Osteoblast (primary cell): ENCODE results near the gene HAGHL. TPM values are rescaled to one million over a fixed set of nuclear protein-coding genes. Genes with fewer than 3 reads are reported as not detected.

Experiments
- DNase-seq: peaks from one replicate; pipeline ENCODE4 v3.0.0; 2011; ENCODE audit warnings: low spot score, mixed read lengths; ENCODE audit not compliant: insufficient read length; ENCODE audit errors: missing footprints
- H2AFZ ChIP-seq: 2 replicates; pipeline ENCODE4 v1.6.0; 2011; ENCODE audit warnings: mild to moderate bottlenecking, low read length
- H3K27ac ChIP-seq: 2 replicates; pipeline ENCODE4 v1.5.1; 2011; ENCODE audit warnings: mild to moderate bottlenecking, low read depth, low read length, moderate library complexity
- H3K27me3 ChIP-seq: 2 replicates; pipeline ENCODE4 v1.6.0; 2012; ENCODE audit warnings: mild to moderate bottlenecking, control low read depth, inconsistent platforms, low read length, moderate library complexity; ENCODE audit not compliant: insufficient read depth
- H3K36me3 ChIP-seq: 2 replicates; pipeline ENCODE4 v1.5.1; 2011; ENCODE audit warnings: mild to moderate bottlenecking, low read length, control low read depth, moderate library complexity; ENCODE audit not compliant: insufficient read depth
- H3K4me1 ChIP-seq: 2 replicates; pipeline ENCODE4 v1.5.1; 2011; ENCODE audit warnings: mild to moderate bottlenecking, low read length, control low read depth, moderate library complexity; ENCODE audit not compliant: insufficient read depth
- H3K4me2 ChIP-seq: 2 replicates; pipeline ENCODE4 v1.6.0; 2011; ENCODE audit warnings: mild to moderate bottlenecking, low read length; ENCODE audit not compliant: insufficient read depth
- H3K4me3 ChIP-seq: fragments of 200-600 bp; sonication (generic); 3 replicates; pipeline ENCODE4 v1.5.1; 2012; ENCODE audit warnings: mild to moderate bottlenecking, low read length, inconsistent platforms; ENCODE audit not compliant: insufficient read depth
- H3K79me2 ChIP-seq: 2 replicates; pipeline ENCODE4 v1.6.0; 2012; ENCODE audit warnings: mild to moderate bottlenecking, low read length, control low read depth, inconsistent platforms; ENCODE audit not compliant: insufficient read depth
- H3K9me3 ChIP-seq: 2 replicates; pipeline ENCODE4 v1.5.1; 2011; ENCODE audit warnings: low read depth, low read length, control low read depth
- H4K20me1 ChIP-seq: 2 replicates; pipeline ENCODE4 v1.6.0; 2012; ENCODE audit warnings: mild to moderate bottlenecking, low read length, control low read depth; ENCODE audit not compliant: insufficient read depth
- total RNA-seq: library from RNA; depleted of rRNA; stranded (reverse); fragments of >200 nt; gene quantifications from 2 replicates; pipeline ENCODE4 v1.2.3, GENCODE V29; 2012
- TF ChIP-seq, protein P1 (sequence below): IDR thresholded peaks from 2 replicates; pipeline ENCODE4 v1.5.1; 2011; ENCODE audit warnings: mild to moderate bottlenecking, low read depth, low read length, moderate library complexity; ENCODE audit errors: extremely low read depth

The HAGHL gene
- total RNA-seq, 1 donor = 16.3 TPM

DNA sequence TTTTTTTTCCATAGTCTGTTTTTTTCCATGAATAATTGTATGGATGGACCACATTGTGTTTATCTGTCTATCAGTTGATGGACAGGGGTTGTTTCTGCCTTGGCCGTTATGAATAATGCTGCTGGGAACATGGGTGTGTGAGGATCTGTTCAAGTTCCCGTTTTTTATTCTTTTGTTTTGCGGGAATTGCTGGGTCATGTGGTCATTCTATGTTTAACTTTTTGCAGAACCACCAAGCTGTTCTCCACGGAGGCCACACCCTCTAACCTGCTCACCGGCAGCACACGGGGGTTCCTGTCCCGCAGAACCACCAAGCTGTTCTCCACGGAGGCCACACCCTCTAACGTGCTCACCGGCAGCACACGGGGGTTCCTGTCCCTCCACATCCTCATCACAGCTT is 27.8 kb downstream of the HAGHL start:
- H3K4me3 ChIP-seq = no peak overlapping the region
- H3K27ac ChIP-seq = no peak overlapping the region
- no peaks in the 10 kb centered on the region for H3K9me3 ChIP-seq
- DNase-seq = no peak
- no peak overlapping the region for H3K4me2 ChIP-seq
- TF ChIP-seq, protein P1, sequence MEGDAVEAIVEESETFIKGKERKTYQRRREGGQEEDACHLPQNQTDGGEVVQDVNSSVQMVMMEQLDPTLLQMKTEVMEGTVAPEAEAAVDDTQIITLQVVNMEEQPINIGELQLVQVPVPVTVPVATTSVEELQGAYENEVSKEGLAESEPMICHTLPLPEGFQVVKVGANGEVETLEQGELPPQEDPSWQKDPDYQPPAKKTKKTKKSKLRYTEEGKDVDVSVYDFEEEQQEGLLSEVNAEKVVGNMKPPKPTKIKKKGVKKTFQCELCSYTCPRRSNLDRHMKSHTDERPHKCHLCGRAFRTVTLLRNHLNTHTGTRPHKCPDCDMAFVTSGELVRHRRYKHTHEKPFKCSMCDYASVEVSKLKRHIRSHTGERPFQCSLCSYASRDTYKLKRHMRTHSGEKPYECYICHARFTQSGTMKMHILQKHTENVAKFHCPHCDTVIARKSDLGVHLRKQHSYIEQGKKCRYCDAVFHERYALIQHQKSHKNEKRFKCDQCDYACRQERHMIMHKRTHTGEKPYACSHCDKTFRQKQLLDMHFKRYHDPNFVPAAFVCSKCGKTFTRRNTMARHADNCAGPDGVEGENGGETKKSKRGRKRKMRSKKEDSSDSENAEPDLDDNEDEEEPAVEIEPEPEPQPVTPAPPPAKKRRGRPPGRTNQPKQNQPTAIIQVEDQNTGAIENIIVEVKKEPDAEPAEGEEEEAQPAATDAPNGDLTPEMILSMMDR = no peak
- H3K27me3 ChIP-seq = peaks cover 12% of the 10 kb centered on the region
- H4K20me1 ChIP-seq = no peaks in the 10 kb centered on the region
- H3K36me3 ChIP-seq = no peaks in the 10 kb centered on the region
- H2AFZ ChIP-seq = no peak overlapping the region
- H3K4me1 ChIP-seq = no peaks in the 10 kb centered on the region
- H3K79me2 ChIP-seq = no peaks in the 10 kb centered on the region

DNA sequence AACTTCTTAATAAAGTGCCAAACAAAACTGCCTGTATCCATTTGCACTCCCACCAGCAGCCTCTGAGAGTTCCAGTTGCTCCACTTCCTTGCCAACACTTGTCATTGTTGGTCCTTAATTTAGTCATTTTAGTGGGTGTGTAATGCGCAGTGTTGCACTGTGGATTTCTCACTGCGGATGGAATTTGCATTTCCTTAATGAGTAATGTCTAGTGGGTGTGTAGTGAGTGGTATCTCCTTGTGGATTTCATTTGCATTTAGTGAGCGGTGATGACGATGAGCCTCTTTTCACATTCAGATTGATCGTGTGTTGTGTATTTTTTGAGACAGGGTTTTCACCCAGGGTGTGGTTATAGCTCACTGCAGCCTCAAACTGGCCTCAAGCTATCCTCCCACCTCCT is 29.5 kb downstream of the HAGHL start:
- H4K20me1 ChIP-seq = no peaks in the 10 kb centered on the region
- no peak overlapping the region for H2AFZ ChIP-seq
- no peaks in the 10 kb centered on the region for H3K9me3 ChIP-seq
- no peak overlapping the region for H3K4me2 ChIP-seq
- H3K27me3 ChIP-seq = peaks cover 6% of the 10 kb centered on the region
- no peaks in the 10 kb centered on the region for H3K79me2 ChIP-seq
- H3K4me3 ChIP-seq = no peak overlapping the region
- TF ChIP-seq, protein P1 = no peak
- H3K36me3 ChIP-seq = no peaks in the 10 kb centered on the region
- no peaks in the 10 kb centered on the region for H3K4me1 ChIP-seq
- H3K27ac ChIP-seq = no peak overlapping the region
- no peak for DNase-seq

DNA sequence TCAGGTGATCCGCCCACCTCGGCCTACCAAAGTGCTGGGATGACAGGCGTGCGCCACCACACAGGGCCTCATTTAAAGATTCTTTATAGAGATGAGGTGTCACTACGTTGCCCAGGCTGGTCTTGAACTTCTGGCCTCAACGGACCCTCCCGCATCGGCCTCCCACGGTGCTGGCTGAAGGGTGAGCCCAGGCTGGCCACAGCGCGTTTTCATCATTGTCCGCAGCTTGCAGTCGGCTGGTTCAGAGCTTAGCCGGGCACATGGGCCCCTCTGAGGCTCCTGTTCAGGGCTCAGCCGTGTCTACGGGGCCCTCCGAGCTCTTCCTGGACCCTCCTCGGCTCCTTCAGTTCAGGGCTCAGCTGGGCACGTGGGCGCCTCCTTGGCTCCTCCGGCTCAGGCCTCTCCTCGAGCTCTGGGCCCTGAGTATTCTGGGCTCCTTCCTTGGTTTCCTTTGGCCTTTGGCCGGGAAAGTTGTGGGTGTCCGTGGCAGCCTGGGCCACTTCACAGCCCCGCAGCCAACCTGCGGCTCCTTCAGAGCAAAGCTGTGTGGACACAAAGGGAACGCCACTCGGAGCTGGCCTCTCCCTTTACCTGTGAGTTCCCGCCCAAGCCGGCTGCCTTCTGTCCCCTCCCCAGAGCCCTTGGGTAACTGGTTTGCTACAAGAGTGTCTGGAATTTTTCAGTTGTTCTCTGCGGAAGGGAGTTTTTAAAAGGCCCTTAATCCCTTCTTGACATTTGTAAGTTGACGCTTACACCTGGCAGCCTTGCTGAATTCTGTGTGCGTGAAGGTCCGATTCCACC is 32.4 kb downstream of the HAGHL start:
- TF ChIP-seq, protein P1 = no peak
- Histone ChIP-seq H3K36me3 (no peaks in the 10 kb centered on the region), H3K27me3 (no peaks in the 10 kb centered on the region), H4K20me1 (no peaks in the 10 kb centered on the region), H3K9me3 (no peaks in the 10 kb centered on the region), H2AFZ (no peak overlapping the region), H3K79me2 (no peaks in the 10 kb centered on the region), H3K4me2 (no peak overlapping the region), H3K27ac (no peak overlapping the region), H3K4me1 (no peaks in the 10 kb centered on the region), H3K4me3 (no peak overlapping the region)
- DNase-seq = no peak

DNA sequence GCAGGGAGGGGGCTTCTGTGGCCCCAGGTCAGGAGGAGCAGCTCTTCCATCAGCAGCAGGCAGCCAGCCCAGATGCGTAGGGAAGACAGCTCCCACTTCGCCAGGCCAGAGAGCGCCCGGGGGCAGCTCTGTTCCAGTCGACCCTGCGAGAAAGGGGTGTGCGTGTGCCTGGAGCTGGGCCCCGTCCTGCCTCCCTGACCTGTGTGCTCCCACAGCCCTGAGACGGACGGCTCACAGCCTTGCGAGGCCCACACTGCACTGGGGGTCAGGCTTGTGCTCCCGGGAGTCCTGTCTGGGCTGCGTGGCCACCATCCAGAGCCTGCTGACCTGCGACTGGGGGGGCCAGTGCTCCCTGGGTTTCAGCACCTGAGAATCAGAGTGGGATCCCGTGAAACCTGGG is 33.2 kb downstream of the HAGHL start:
- no peaks in the 10 kb centered on the region for H3K9me3 ChIP-seq
- H3K4me2 ChIP-seq = no peak overlapping the region
- no peaks in the 10 kb centered on the region for H4K20me1 ChIP-seq
- H3K36me3 ChIP-seq = no peaks in the 10 kb centered on the region
- no peaks in the 10 kb centered on the region for H3K4me1 ChIP-seq
- no peak for DNase-seq
- H3K79me2 ChIP-seq = no peaks in the 10 kb centered on the region
- no peak overlapping the region for H2AFZ ChIP-seq
- TF ChIP-seq, protein P1 = no peak
- no peak overlapping the region for H3K4me3 ChIP-seq
- H3K27me3 ChIP-seq = no peaks in the 10 kb centered on the region
- H3K27ac ChIP-seq = no peak overlapping the region
